Liver (tissue), 3 donors: Measurements from ENCODE around the gene MPPED2.

Experiments
- CTCF ChIP-seq: fragments of 150-350 bp; IDR thresholded peaks from 2 replicates; pipeline ENCODE4 v1.5.1; 2017; ENCODE audit warnings: improper control_type of control experiment, low read depth, low read length; ENCODE audit not compliant: missing input control
- GABPA ChIP-seq, 2 donors: IDR thresholded peaks in 1 of 2; conservative IDR thresholded peaks in 1 of 2; 2 replicates each; pipeline ENCODE4 v1.6.1; 2016; ENCODE audit warnings: antibody characterized with exemption in 2 of 2, mild to moderate bottlenecking in 1 of 2, moderate library complexity in 1 of 2
- HNF4G ChIP-seq: IDR thresholded peaks from 2 replicates; pipeline ENCODE4 v1.6.1; 2016; ENCODE audit warnings: antibody characterized with exemption
- JUND ChIP-seq, 2 donors: IDR thresholded peaks; 2 replicates each; pipeline ENCODE4 v1.6.1; 2016; ENCODE audit warnings: antibody characterized with exemption in 2 of 2
- RAD21 ChIP-seq, 2 donors: IDR thresholded peaks; 2 replicates each; pipeline ENCODE4 v1.6.1; 2016; ENCODE audit warnings: antibody characterized with exemption in 2 of 2, mild to moderate bottlenecking in 2 of 2
- REST ChIP-seq: IDR thresholded peaks from 2 replicates; pipeline ENCODE4 v1.6.1; 2016; ENCODE audit warnings: antibody characterized with exemption, mild to moderate bottlenecking
- RXRA ChIP-seq, 2 donors: IDR thresholded peaks; 2 replicates each; pipeline ENCODE4 v1.6.1; 2017 to 2018; ENCODE audit warnings: antibody characterized with exemption in 2 of 2, mild to moderate bottlenecking in 1 of 2
- SP1 ChIP-seq: IDR thresholded peaks from 2 replicates; pipeline ENCODE4 v1.6.1; 2018; ENCODE audit warnings: antibody characterized with exemption, mild to moderate bottlenecking
- TAF1 ChIP-seq: conservative IDR thresholded peaks from 2 replicates; pipeline ENCODE4 v1.6.1; 2016; ENCODE audit warnings: antibody characterized with exemption, mild to moderate bottlenecking
- YY1 ChIP-seq: IDR thresholded peaks from 2 replicates; pipeline ENCODE4 v1.6.1; 2016; ENCODE audit warnings: antibody characterized with exemption, mild to moderate bottlenecking
- donor health status: healthy.
- donor health status: healthy.

- no peak for TF ChIP-seq CTCF
- TF ChIP-seq HNF4G = no peak
- TF ChIP-seq SP1 = no peak
- TF ChIP-seq JUND (IDR thresholded peaks at IDR 0.05) = no peak
- TF ChIP-seq RXRA (IDR thresholded peaks at IDR 0.05) = no peak
- TF ChIP-seq RAD21 (IDR thresholded peaks at IDR 0.05) = no peak
- TF ChIP-seq TAF1 = no peak
- TF ChIP-seq YY1 = no peak
- TF ChIP-seq REST = no peak
- no peak for TF ChIP-seq GABPA (IDR thresholded peaks at IDR 0.05 in 1 of 2, conservative IDR thresholded peaks at IDR 0.05 in 1 of 2)
Measured at GRCh38 chr11:30559004-30559403, 27.1 kb downstream of the MPPED2 start.
